ENCODE data around the gene TNFSF18.

Gene TNFSF18

GRCh38 chr1:173039626-173040025, 11.1 kb downstream of the TNFSF18 start:
- no peak for DNase-seq (ENCODE audit: low read depth, low spot score)

DNA sequence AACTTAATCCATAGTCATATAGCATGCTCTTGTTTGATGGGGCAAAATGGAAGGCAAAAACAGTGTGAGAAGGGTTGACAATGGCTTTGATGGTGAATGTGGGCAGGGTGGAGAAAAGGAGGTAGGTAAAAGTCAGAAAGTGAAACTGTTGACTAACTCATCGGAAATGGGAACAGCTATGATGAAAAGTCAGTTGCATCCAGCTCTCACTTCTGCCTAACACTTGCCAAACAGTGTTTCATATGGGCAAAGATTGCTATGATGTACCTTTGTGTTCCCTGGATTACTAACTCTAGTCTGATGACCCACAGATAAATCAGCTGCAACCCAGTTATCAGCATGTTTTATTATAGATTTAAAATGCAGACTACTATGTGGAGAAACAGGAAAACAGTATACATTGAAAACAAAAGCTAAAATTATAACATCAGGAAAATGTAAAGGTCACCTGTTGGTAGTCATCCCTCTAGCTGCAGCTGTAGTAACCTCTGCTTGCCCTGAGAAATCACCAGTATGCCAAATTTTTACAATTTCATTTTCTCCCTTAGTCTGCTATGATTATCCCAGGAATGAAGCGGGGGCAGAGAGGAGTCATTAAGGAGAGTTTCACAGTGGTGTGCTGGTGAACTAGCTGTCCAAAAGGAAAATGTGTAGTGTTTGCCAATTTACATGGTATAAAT, 11.7 kb downstream of the TNFSF18 start:
- DNase-seq (ENCODE audit: low read depth, low spot score): no peak

- DNase-seq (ENCODE audit: low read depth, low spot score): no peak
Measured at GRCh38 chr1:173024543-173024942, 26.2 kb downstream of the TNFSF18 start.

GRCh38 chr1:173023343-173023742, 27.4 kb downstream of the TNFSF18 start:
- no peak for DNase-seq (ENCODE audit: low read depth, low spot score)

DNA sequence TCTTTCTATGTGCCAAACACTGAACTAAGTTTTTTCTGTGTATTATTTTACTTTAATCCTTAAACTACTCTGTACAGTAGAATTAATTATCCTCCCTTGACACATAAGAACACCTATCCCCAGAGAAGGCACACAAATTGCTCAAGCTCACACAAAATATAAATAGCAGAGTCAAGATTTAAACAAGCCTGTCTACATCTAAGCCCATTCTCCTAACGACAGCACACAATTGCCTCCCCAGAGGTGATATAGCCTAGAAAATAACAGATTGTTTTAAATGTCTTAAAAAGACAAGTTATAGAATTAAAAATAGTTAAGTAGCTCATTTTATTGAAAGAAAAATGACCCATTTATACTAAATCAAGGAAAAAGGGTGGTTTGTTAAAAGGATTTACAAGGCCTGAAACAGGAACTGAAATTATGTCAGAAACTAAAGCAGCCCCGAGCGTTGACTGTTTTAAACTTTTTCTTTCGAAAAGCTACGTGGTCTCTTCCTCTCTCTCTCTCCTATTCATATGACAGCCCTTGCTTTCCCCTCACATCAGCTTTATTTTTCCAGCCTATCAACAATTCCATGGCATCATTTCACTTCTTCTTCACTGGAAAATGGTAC, 30.5 kb downstream of the TNFSF18 start:
- DNase-seq (ENCODE audit: low read depth, low spot score): no peak

DNA sequence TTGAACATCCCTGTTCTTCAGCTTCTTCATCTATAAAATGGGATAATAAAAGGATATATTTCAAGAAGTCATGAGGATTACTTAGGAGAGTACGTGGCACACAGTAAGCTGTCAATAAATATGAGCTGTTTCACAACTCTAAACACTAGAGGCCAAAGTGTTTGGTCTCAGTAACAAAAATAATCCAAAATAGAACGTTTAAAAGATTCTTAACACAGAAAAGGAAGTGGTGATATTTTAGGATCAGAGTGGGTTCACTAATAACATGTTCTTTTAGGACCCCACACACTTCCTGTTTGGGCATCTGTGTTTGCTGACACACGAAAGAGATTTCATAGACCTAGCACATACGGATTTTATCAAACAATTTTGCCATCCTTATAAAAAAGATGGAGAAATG, 32.9 kb downstream of the TNFSF18 start:
- no peak for DNase-seq (ENCODE audit: low read depth, low spot score)

GRCh38 chr1:173016419-173016818, 34.3 kb downstream of the TNFSF18 start:
- DNase-seq (ENCODE audit: low read depth, low spot score): no peak

DNA sequence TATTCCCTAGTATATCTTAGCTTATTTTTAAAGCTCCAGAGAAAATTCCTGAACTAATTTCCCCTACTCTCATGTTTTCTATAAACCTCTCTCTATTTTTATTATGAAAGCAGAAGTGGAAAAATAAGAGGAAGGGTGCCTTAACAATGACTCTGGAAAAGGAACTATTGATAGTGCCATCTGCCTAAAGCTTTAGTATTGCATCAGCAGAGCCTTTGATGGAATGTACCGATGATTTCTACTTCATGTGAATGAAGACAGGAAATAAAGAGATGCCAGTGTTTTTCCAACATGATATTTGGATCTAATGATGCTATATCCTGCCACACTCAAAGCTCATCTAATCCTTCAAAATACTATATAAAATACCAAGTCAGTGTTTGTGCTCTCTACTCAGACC, 35.1 kb downstream of the TNFSF18 start:
- no peak for DNase-seq (ENCODE audit: low read depth, low spot score)

DNA sequence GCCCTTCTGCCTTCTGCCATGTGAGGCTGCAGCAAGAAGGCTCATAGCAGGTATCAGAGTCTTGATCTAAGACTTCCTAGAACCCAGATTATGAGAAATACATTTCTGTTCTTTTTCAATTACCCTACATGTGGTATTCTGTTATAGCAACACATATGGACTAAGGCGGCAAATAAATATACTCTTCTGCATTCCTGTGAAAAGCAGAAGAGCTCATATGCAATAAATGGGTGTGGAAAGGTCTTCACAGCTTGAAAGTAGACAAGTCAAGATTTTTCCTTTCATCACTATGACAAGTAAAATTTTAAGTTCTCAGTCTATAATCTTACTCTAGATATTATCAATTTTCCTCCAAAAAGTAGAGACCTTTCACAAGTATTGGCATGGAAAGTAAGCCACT, 36.6 kb downstream of the TNFSF18 start:
- no peak for DNase-seq (ENCODE audit: low read depth, low spot score)

- DNase-seq (ENCODE audit: low read depth, low spot score): no peak
Measured at GRCh38 chr1:173012126-173012525, 38.6 kb downstream of the TNFSF18 start.

GRCh38 chr1:173009597-173009996, 41.1 kb downstream of the TNFSF18 start:
- DNase-seq (ENCODE audit: low read depth, low spot score): no peak

DNA sequence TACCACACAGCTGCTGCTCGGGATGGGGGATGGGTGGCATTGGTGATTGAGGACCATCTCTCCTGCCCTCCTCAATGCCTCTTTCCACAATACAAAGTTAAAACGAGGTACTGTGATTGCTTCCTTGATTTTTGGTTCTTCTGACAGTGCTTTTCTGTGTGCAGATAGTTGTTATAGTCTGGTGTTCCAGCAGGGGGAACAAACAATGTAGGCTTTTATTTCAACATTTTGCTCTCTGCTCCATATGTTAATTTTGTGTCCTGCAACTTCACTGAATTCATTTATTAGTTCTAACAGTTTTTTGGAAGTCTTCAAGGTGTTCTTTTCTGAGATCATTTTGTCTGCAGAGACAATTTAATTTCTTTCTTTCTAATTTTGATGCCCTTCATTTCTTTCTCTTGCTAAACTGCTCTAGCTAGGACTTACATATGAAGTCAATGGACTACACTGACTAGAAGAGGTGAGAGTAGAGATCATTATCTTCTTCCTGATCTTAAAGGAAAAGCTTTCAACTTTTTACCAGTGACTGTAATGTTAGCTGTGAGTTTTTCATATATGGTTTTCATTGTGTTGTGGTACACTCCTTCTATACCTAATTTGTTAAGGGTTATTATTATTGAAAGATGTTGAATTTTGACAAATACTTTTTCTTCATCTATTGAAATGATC, 45.4 kb downstream of the TNFSF18 start:
- no peak for DNase-seq (ENCODE audit: low read depth, low spot score)

GRCh38 chr1:173002891-173003838, 47.6 kb downstream of the TNFSF18 start:
- DNase-seq (ENCODE audit: low read depth, low spot score): no peak

- no peak for DNase-seq (ENCODE audit: low read depth, low spot score)
Measured at GRCh38 chr1:172999349-172999748, 51.4 kb downstream of the TNFSF18 start.

- no peak for DNase-seq (ENCODE audit: low read depth, low spot score)
Measured at GRCh38 chr1:172997941-172998361, 52.8 kb downstream of the TNFSF18 start.

- DNase-seq (ENCODE audit: low read depth, low spot score): no peak
Measured at GRCh38 chr1:172993640-172994039, 57.1 kb downstream of the TNFSF18 start.

- DNase-seq (ENCODE audit: low read depth, low spot score): no peak
Measured at GRCh38 chr1:172991674-172992400, 58.9 kb downstream of the TNFSF18 start.

- DNase-seq (ENCODE audit: low read depth, low spot score): no peak
Measured at GRCh38 chr1:172990598-172991215, 60.0 kb downstream of the TNFSF18 start.

All from iPS DF 19.7 (cell line).